WTC11 (cell line): ENCODE data around the gene MZF1. TPM values are rescaled to one million over a fixed set of nuclear protein-coding genes. Genes with fewer than 3 reads are reported as not detected.

Experiments used
- FOXP1 ChIP-seq: sonication (generic); formaldehyde crosslinking; IDR thresholded peaks from 2 replicates; pipeline ENCODE4 v1.8.0; 2022; ENCODE audit warnings: missing genetic modification reagents, mild to moderate bottlenecking, moderate library complexity, borderline replicate concordance
- GABPB1 ChIP-seq: sonication (generic); formaldehyde crosslinking; IDR thresholded peaks from 2 replicates; pipeline ENCODE4 v1.8.1; 2023; ENCODE audit warnings: mild to moderate bottlenecking, missing genetic modification reagents
- MYBL2 ChIP-seq: sonication (generic); formaldehyde crosslinking; IDR thresholded peaks from 2 replicates; pipeline ENCODE4 v1.8.1; 2023; ENCODE audit warnings: mild to moderate bottlenecking, moderate library complexity, missing genetic modification reagents
- OVOL2 ChIP-seq: fragments of 250-450 bp; sonication (Bioruptor Pico); IDR thresholded peaks from 2 replicates; pipeline ENCODE4 v1.9.0; 2021; ENCODE audit warnings: mild to moderate bottlenecking, borderline replicate concordance
- PRRX2 ChIP-seq: fragments of 250-450 bp; sonication (Bioruptor Pico); IDR thresholded peaks from 2 replicates; pipeline ENCODE4 v1.8.0; 2021; ENCODE audit warnings: mild to moderate bottlenecking
- RORB ChIP-seq: fragments of 250-450 bp; sonication (Bioruptor Pico); IDR thresholded peaks from 2 replicates; pipeline ENCODE4 v1.9.0; 2021; ENCODE audit warnings: mild to moderate bottlenecking
- SP1 ChIP-seq: sonication (generic); formaldehyde crosslinking; conservative IDR thresholded peaks from 2 replicates; pipeline ENCODE4 v1.8.1; 2022; ENCODE audit warnings: missing genetic modification reagents
- TEAD1 ChIP-seq: sonication (generic); formaldehyde crosslinking; IDR thresholded peaks from 2 replicates; pipeline ENCODE4 v1.8.0; 2022; ENCODE audit warnings: mild to moderate bottlenecking, missing genetic modification reagents
- TEAD4 ChIP-seq: sonication (generic); formaldehyde crosslinking; IDR thresholded peaks from 2 replicates; pipeline ENCODE4 v1.8.0; 2022; ENCODE audit warnings: mild to moderate bottlenecking, missing genetic modification reagents
- TP53 ChIP-seq: sonication (generic); formaldehyde crosslinking; IDR thresholded peaks from 2 replicates; pipeline ENCODE4 v1.8.1; 2023; ENCODE audit warnings: mild to moderate bottlenecking, missing genetic modification reagents
- ZBTB21 ChIP-seq: sonication (generic); formaldehyde crosslinking; IDR thresholded peaks from 2 replicates; pipeline ENCODE4 v1.8.1; 2023; ENCODE audit warnings: mild to moderate bottlenecking, missing genetic modification reagents, borderline replicate concordance
- ZNF138 ChIP-seq: sonication (generic); formaldehyde crosslinking; conservative IDR thresholded peaks from 2 replicates; pipeline ENCODE4 v1.8.1; 2022; ENCODE audit warnings: mild to moderate bottlenecking, moderate library complexity, missing genetic modification reagents
- ZNF317 ChIP-seq: sonication (generic); formaldehyde crosslinking; IDR thresholded peaks from 2 replicates; pipeline ENCODE4 v1.8.1; 2023; ENCODE audit warnings: low read depth, mild to moderate bottlenecking, moderate library complexity, missing genetic modification reagents, borderline replicate concordance
- ZNF416 ChIP-seq: fragments of 250-450 bp; sonication (Bioruptor Pico); IDR thresholded peaks from 2 replicates; pipeline ENCODE4 v1.9.0; 2021; ENCODE audit warnings: mild to moderate bottlenecking, inconsistent platforms
- total RNA-seq: library from RNA; stranded (reverse); gene quantifications from 3 replicates; pipeline ENCODE4 v1.2.3, GENCODE V29; 2021
- TF ChIP-seq, protein P1 (sequence below): sonication (generic); formaldehyde crosslinking; IDR thresholded peaks from 2 replicates; pipeline ENCODE4 v1.8.0; 2023; ENCODE audit warnings: mild to moderate bottlenecking, missing genetic modification reagents
- TF ChIP-seq, protein P2 (sequence below): sonication (generic); formaldehyde crosslinking; IDR thresholded peaks from 2 replicates; pipeline ENCODE4 v1.8.0; 2022; ENCODE audit warnings: mild to moderate bottlenecking, missing genetic modification reagents
- TF ChIP-seq, protein P3 (sequence below): sonication (generic); formaldehyde crosslinking; IDR thresholded peaks from 2 replicates; pipeline ENCODE4 v1.8.0; 2022; ENCODE audit warnings: mild to moderate bottlenecking, missing genetic modification reagents
- TF ChIP-seq, protein P4 (sequence below): sonication (generic); formaldehyde crosslinking; IDR thresholded peaks from 2 replicates; pipeline ENCODE4 v1.8.0; 2022; ENCODE audit warnings: mild to moderate bottlenecking, missing genetic modification reagents
- TF ChIP-seq, protein P5 (sequence below): sonication (generic); formaldehyde crosslinking; IDR thresholded peaks from 2 replicates; pipeline ENCODE4 v1.8.1; 2023; ENCODE audit warnings: mild to moderate bottlenecking, moderate library complexity, missing genetic modification reagents
- TF ChIP-seq, protein P6 (sequence below): sonication (generic); formaldehyde crosslinking; conservative IDR thresholded peaks from 2 replicates; pipeline ENCODE4 v1.8.1; 2023; ENCODE audit warnings: mild to moderate bottlenecking, low read depth, missing genetic modification reagents, moderate library complexity
- TF ChIP-seq, protein P7 (sequence below): fragments of 250-450 bp; sonication (Bioruptor Pico); IDR thresholded peaks from 2 replicates; pipeline ENCODE4 v1.9.0; 2021; ENCODE audit warnings: mild to moderate bottlenecking
- TF ChIP-seq, protein P8 (sequence below): sonication (generic); formaldehyde crosslinking; conservative IDR thresholded peaks from 2 replicates; pipeline ENCODE4 v1.8.1; 2022; ENCODE audit warnings: mild to moderate bottlenecking, missing genetic modification reagents
- TF ChIP-seq, protein P9 (sequence below): sonication (generic); formaldehyde crosslinking; IDR thresholded peaks from 2 replicates; pipeline ENCODE4 v1.8.1; 2023; ENCODE audit warnings: mild to moderate bottlenecking, missing genetic modification reagents, moderate library complexity

The MZF1 gene
- total RNA-seq, 1 experiment from 2014 or later = 22.2 TPM

DNA sequence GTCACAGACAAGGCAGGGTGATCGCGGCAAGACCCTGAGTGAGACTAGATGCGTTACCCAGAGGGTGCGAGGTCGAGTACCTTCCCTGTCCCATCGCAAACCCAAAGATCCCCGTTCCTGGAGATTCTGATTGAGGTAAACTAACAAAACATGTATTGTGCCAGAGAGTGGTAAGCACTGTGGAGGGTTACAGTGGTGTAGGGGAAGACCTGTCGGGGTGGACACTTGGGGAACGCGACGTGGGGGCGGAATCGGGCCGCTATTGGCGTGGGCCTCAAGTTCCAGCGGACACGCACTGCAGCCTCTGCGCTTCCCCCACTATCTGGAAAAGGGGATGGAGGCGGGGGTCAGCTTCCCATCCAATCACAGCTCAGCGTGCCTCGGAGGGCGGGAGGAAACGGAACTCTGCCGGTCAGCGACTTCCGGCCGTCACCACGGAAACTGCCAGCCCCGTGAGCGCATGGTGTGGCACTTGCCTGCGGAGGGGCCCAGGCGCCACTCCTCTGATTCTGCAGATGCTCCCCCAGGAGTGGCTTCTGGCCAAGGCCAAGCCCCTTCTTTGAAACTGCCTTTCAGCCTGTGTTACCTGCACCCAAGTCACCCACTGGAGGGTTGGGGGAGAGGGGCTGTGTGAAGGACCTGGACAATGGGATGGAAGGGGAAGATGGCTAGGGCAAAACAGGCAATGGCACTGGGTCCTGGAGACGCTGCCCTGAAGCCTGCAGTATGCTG lies 13.7 kb downstream of the MZF1 start (continued):
- TF ChIP-seq, protein P1, sequence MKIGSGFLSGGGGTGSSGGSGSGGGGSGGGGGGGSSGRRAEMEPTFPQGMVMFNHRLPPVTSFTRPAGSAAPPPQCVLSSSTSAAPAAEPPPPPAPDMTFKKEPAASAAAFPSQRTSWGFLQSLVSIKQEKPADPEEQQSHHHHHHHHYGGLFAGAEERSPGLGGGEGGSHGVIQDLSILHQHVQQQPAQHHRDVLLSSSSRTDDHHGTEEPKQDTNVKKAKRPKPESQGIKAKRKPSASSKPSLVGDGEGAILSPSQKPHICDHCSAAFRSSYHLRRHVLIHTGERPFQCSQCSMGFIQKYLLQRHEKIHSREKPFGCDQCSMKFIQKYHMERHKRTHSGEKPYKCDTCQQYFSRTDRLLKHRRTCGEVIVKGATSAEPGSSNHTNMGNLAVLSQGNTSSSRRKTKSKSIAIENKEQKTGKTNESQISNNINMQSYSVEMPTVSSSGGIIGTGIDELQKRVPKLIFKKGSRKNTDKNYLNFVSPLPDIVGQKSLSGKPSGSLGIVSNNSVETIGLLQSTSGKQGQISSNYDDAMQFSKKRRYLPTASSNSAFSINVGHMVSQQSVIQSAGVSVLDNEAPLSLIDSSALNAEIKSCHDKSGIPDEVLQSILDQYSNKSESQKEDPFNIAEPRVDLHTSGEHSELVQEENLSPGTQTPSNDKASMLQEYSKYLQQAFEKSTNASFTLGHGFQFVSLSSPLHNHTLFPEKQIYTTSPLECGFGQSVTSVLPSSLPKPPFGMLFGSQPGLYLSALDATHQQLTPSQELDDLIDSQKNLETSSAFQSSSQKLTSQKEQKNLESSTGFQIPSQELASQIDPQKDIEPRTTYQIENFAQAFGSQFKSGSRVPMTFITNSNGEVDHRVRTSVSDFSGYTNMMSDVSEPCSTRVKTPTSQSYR (CRISPR knock-in tag) = peak; percentile 72
- TF ChIP-seq, protein P2, sequence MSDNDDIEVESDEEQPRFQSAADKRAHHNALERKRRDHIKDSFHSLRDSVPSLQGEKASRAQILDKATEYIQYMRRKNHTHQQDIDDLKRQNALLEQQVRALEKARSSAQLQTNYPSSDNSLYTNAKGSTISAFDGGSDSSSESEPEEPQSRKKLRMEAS (CRISPR knock-in tag) = peak; percentile 96
- TF ChIP-seq ZNF416 (no peak), FOXP1 (CRISPR knock-in tag) (peak; percentile 37; the same call in 1 of the 2 replicates), ZNF317 (CRISPR knock-in tag) (no peak), GABPB1 (CRISPR knock-in tag) (peak; percentile 38), ZBTB21 (CRISPR knock-in tag) (peak; percentile 70; the same call in 1 of the 2 replicates), TP53 (CRISPR knock-in tag) (0 out of 2 replicates have a peak, but pooled peaks have one; percentile 50), OVOL2 (CRISPR knock-in tag) (no peak), RORB (CRISPR knock-in tag) (no peak), TEAD1 (CRISPR knock-in tag) (peak; percentile 64; the same call in 1 of the 2 replicates), TEAD4 (CRISPR knock-in tag) (0 out of 2 replicates have a peak, but pooled peaks have one; percentile 17), SP1 (CRISPR knock-in tag) (no peak), ZNF138 (CRISPR knock-in tag) (no peak), PRRX2 (CRISPR knock-in tag) (no peak; the same call in 1 of the 2 replicates), MYBL2 (CRISPR knock-in tag) (no peak)
- TF ChIP-seq, protein P3, sequence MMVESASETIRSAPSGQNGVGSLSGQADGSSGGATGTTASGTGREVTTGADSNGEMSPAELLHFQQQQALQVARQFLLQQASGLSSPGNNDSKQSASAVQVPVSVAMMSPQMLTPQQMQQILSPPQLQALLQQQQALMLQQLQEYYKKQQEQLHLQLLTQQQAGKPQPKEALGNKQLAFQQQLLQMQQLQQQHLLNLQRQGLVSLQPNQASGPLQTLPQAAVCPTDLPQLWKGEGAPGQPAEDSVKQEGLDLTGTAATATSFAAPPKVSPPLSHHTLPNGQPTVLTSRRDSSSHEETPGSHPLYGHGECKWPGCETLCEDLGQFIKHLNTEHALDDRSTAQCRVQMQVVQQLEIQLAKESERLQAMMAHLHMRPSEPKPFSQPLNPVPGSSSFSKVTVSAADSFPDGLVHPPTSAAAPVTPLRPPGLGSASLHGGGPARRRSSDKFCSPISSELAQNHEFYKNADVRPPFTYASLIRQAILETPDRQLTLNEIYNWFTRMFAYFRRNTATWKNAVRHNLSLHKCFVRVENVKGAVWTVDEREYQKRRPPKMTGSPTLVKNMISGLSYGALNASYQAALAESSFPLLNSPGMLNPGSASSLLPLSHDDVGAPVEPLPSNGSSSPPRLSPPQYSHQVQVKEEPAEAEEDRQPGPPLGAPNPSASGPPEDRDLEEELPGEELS (CRISPR knock-in tag) = peak; percentile 75
- TF ChIP-seq, protein P4, sequence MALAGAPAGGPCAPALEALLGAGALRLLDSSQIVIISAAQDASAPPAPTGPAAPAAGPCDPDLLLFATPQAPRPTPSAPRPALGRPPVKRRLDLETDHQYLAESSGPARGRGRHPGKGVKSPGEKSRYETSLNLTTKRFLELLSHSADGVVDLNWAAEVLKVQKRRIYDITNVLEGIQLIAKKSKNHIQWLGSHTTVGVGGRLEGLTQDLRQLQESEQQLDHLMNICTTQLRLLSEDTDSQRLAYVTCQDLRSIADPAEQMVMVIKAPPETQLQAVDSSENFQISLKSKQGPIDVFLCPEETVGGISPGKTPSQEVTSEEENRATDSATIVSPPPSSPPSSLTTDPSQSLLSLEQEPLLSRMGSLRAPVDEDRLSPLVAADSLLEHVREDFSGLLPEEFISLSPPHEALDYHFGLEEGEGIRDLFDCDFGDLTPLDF (CRISPR knock-in tag) = 0 out of 2 replicates have a peak, but pooled peaks have one; percentile 22
- TF ChIP-seq, protein P5, sequence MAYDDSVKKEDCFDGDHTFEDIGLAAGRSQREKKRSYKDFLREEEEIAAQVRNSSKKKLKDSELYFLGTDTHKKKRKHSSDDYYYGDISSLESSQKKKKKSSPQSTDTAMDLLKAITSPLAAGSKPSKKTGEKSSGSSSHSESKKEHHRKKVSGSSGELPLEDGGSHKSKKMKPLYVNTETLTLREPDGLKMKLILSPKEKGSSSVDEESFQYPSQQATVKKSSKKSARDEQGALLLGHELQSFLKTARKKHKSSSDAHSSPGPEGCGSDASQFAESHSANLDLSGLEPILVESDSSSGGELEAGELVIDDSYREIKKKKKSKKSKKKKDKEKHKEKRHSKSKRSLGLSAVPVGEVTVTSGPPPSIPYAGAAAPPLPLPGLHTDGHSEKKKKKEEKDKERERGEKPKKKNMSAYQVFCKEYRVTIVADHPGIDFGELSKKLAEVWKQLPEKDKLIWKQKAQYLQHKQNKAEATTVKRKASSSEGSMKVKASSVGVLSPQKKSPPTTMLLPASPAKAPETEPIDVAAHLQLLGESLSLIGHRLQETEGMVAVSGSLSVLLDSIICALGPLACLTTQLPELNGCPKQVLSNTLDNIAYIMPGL (CRISPR knock-in tag) = 0 out of 2 replicates have a peak, but pooled peaks have one; percentile 3
- TF ChIP-seq, protein P6, sequence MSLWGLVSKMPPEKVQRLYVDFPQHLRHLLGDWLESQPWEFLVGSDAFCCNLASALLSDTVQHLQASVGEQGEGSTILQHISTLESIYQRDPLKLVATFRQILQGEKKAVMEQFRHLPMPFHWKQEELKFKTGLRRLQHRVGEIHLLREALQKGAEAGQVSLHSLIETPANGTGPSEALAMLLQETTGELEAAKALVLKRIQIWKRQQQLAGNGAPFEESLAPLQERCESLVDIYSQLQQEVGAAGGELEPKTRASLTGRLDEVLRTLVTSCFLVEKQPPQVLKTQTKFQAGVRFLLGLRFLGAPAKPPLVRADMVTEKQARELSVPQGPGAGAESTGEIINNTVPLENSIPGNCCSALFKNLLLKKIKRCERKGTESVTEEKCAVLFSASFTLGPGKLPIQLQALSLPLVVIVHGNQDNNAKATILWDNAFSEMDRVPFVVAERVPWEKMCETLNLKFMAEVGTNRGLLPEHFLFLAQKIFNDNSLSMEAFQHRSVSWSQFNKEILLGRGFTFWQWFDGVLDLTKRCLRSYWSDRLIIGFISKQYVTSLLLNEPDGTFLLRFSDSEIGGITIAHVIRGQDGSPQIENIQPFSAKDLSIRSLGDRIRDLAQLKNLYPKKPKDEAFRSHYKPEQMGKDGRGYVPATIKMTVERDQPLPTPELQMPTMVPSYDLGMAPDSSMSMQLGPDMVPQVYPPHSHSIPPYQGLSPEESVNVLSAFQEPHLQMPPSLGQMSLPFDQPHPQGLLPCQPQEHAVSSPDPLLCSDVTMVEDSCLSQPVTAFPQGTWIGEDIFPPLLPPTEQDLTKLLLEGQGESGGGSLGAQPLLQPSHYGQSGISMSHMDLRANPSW = no peak
- TF ChIP-seq, protein P7, sequence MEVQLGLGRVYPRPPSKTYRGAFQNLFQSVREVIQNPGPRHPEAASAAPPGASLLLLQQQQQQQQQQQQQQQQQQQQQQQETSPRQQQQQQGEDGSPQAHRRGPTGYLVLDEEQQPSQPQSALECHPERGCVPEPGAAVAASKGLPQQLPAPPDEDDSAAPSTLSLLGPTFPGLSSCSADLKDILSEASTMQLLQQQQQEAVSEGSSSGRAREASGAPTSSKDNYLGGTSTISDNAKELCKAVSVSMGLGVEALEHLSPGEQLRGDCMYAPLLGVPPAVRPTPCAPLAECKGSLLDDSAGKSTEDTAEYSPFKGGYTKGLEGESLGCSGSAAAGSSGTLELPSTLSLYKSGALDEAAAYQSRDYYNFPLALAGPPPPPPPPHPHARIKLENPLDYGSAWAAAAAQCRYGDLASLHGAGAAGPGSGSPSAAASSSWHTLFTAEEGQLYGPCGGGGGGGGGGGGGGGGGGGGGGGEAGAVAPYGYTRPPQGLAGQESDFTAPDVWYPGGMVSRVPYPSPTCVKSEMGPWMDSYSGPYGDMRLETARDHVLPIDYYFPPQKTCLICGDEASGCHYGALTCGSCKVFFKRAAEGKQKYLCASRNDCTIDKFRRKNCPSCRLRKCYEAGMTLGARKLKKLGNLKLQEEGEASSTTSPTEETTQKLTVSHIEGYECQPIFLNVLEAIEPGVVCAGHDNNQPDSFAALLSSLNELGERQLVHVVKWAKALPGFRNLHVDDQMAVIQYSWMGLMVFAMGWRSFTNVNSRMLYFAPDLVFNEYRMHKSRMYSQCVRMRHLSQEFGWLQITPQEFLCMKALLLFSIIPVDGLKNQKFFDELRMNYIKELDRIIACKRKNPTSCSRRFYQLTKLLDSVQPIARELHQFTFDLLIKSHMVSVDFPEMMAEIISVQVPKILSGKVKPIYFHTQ (CRISPR knock-in tag) = peak; percentile 66; the same call in 1 of the 2 replicates
- TF ChIP-seq, protein P8, sequence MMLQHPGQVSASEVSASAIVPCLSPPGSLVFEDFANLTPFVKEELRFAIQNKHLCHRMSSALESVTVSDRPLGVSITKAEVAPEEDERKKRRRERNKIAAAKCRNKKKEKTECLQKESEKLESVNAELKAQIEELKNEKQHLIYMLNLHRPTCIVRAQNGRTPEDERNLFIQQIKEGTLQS (CRISPR knock-in tag) = no peak
- TF ChIP-seq, protein P9, sequence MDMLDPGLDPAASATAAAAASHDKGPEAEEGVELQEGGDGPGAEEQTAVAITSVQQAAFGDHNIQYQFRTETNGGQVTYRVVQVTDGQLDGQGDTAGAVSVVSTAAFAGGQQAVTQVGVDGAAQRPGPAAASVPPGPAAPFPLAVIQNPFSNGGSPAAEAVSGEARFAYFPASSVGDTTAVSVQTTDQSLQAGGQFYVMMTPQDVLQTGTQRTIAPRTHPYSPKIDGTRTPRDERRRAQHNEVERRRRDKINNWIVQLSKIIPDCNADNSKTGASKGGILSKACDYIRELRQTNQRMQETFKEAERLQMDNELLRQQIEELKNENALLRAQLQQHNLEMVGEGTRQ (CRISPR knock-in tag) = no peak
